Fibroblast of pulmonary artery (primary cell): ENCODE measurements around the gene RPGRIP1.

Experiments
- DNase-seq: peaks from one replicate; pipeline ENCODE4 v3.0.0-alpha.2; 2010; ENCODE audit warnings: low read depth
- H3K4me3 ChIP-seq: replicated peaks from 2 replicates; pipeline ENCODE4 v1.5.1; 2011; ENCODE audit warnings: low read depth, mild to moderate bottlenecking, control low read depth, low read length, moderate library complexity
- TF ChIP-seq, protein P1 (sequence below): IDR thresholded peaks from 2 replicates; pipeline ENCODE4 v1.5.1; 2011; ENCODE audit warnings: mild to moderate bottlenecking, control low read depth, low read length, inconsistent platforms; ENCODE audit errors: missing control alignments

The RPGRIP1 gene

GRCh38 chr14:21279783-21280182 lies at the start of gene RPGRIP1:
RPGRIP1 (plus strand) TSS chr14:21280083; CDS start chr14:21287977, 7,894 bp downstream.
- DNase-seq: no peak
- no peak within 1 kb of the TSS for H3K4me3 ChIP-seq
- TF ChIP-seq, protein P1, sequence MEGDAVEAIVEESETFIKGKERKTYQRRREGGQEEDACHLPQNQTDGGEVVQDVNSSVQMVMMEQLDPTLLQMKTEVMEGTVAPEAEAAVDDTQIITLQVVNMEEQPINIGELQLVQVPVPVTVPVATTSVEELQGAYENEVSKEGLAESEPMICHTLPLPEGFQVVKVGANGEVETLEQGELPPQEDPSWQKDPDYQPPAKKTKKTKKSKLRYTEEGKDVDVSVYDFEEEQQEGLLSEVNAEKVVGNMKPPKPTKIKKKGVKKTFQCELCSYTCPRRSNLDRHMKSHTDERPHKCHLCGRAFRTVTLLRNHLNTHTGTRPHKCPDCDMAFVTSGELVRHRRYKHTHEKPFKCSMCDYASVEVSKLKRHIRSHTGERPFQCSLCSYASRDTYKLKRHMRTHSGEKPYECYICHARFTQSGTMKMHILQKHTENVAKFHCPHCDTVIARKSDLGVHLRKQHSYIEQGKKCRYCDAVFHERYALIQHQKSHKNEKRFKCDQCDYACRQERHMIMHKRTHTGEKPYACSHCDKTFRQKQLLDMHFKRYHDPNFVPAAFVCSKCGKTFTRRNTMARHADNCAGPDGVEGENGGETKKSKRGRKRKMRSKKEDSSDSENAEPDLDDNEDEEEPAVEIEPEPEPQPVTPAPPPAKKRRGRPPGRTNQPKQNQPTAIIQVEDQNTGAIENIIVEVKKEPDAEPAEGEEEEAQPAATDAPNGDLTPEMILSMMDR: no peak

DNA sequence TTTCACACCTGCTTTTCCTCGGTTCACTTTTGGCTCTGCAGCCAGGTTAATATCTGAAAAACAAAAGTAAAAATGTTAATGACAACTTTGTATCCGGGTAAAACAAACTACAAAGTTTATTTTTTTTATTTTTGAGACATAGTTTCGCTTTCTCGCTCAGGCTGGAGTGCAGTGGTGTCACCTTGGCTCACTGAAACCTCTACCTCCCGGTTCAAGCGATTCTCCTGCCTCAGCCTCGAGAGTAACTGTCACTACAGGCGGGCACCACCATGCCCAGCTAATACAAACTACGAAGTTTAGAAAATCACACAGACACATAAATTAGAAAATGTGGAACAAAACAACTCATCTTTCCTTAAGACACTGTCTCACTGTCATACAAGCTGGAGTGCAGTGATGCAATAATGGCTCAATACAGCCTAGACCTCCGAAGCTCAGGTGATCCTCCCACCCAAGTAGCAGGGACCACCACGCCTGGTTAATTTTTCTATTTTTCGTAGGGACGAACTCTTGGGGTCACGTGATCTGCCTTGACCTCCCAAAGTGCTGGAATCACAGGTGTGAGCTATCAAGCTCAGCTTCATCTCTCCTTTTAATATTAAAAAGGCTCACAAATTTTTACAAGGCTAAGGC lies 48.7 kb upstream of the RPGRIP1 start:
- no peak for DNase-seq
- H3K4me3 ChIP-seq: no peak overlapping the region
- TF ChIP-seq, protein P1: no peak

DNA sequence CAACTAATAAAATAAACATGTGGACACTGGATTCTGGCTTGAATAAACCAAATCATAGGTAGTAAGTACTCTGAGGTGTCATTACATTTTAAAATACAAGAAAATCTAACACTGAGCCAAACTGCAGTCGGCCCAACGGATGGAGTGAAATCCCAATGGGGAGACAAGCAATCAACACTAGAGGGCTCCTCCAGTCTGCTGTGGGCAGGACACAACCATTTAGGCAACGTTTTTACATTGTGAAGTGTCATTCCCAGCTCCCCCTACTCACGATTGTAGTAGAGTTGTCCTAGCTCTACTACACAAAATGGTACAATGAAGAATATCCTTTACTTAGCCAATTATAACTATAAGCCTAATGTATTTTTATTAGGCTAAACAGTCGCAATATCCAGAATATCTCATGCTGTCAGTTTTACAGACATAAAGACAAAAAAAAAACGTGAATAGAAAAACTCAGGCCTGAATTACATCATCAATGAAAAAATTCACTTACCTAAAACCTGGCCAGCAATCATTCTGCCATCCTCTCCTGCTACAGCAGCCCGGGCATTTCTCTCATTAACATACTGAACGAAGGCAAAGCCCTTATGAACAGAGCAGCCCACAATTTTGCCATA lies 46.3 kb upstream of the RPGRIP1 start:
- TF ChIP-seq, protein P1: peak; percentile 42
- DNase-seq: no peak
- H3K4me3 ChIP-seq: no peak overlapping the region

DNA sequence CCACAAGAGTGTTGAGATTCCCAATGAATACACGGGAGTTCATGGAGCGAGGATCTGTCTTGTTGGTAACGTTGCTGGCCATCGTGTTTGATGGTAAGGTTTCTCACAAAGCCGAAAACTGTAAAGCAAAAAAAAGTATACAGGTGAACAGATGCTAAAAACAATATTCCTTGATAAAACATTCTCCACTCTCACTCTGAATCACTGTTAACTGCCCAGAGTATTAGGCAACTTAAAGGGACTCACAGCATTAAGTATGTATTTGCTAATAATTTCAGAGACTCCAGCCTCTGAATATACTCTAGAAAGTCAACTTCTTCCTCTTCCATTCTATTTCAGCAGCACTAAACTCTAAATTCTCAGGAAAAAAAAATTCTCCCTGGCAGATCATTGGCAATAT lies 45.8 kb upstream of the RPGRIP1 start:
- no peak for DNase-seq
- TF ChIP-seq, protein P1: no peak
- H3K4me3 ChIP-seq: no peak overlapping the region

DNA sequence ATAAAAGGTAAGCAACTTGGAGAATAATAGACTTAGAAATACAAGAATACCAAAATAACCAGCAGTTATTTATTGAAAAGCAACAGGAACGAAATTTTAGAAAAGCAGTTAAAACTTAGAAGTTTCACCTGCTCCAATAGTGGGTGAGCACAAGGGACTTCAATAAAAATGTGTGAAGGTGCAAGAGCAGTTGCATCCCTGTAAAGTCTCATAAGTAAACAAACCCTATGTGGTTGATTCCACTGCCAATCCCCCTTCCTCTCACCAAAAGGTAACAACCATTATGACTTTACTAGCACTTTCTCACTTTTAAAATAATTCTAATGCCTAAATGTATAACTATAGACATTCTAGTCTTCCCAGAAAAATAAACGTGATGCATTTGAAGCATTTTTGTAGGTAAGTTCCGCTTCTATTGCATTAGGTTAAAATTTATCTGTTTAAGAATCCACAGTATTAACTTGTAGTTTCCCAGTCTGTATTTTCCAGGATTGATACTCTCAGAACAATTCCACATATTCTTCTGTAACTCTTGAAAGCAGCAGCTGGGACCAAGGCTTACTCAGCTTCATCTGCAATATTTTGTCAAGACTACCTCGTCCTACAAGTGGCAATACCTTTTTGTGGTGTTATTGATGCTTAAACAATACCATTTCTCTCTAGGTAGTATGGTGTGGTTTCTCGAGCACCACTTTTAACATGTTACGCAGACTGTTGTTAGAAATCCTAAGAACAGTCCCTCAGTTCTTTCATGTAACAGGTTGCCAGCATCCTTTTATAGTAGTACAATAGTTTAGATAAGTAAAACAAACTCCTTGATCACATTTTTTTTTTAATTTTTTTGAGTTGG lies 42.7 kb upstream of the RPGRIP1 start:
- TF ChIP-seq, protein P1: no peak
- H3K4me3 ChIP-seq: no peak overlapping the region
- no peak for DNase-seq

DNA sequence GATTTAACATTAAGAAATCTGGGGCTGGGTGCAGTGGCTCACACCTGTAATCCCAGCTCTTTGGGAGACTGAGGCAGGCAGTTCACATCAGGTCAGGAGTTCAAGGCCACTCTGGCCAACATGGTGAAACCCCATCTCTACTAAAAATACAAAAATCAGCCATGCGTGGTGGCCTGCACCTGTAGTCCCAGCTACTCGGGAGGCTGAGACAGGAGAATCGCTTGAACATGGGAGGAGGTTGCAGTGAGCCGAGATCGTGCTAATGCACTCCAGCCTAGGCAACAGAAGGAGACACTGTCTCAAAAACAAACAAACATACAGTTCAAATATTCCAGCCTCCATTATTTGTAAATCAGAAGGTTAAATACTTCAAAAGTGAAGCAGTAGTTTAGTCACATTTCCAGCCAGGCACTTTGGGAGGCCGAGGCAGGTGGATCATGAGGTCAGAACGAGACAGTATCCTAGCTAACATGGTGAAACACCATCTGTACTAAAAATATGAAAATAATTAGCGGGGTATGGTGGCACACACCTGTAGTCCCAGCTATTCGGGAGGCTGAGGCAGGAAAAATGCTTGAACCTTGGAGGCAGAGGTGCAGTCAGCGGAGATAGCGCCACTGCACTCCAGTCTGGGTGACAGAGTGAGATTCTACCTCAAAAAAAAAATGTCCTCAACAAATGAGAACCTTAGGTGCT lies 40.9 kb upstream of the RPGRIP1 start:
- DNase-seq: no peak
- no peak overlapping the region for H3K4me3 ChIP-seq
- TF ChIP-seq, protein P1: no peak
